Prostate gland (tissue), 2 donors: ENCODE results near the gene ERI3.

ENCODE experiments used
- POLR2A ChIP-seq: fragments of 450-650 bp; IDR thresholded peaks from one replicate; pipeline ENCODE4 v1.6.1; 2016; ENCODE audit warnings: antibody characterized with exemption, mild to moderate bottlenecking
- TF ChIP-seq, protein P1 (sequence below), 4 experiments: fragments of 200-600 bp in 2 of 4; fragments of 450-650 bp in 2 of 4; sonication (generic) in 2 of 4; IDR thresholded peaks; 1 replicate in 3 of 4; 2 replicates in 1 of 4; pipeline ENCODE4 v1.5.1; 2016 to 2019; ENCODE audit warnings: antibody characterized with exemption in 4 of 4, mild to moderate bottlenecking in 2 of 4, moderate library complexity in 2 of 4

DNA sequence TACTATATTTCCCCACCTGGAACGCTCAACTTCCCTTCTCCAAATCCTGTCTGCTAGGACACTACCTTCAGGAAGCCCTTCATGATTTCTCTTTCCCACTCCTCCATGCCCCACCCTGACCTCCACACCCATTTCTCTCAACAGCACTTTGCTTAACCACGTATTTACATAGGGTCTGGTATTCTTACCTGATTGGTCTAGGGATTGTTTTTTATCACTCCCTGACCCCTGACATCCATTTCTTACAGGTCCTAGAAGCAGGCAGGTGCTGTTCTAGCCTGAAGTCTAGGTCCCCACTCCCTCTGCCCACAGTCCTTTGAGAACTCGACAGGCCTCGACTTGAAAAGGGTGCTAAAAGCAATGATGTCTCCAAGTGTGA lies 94.3 kb downstream of the ERI3 start:
- TF ChIP-seq, protein P1, sequence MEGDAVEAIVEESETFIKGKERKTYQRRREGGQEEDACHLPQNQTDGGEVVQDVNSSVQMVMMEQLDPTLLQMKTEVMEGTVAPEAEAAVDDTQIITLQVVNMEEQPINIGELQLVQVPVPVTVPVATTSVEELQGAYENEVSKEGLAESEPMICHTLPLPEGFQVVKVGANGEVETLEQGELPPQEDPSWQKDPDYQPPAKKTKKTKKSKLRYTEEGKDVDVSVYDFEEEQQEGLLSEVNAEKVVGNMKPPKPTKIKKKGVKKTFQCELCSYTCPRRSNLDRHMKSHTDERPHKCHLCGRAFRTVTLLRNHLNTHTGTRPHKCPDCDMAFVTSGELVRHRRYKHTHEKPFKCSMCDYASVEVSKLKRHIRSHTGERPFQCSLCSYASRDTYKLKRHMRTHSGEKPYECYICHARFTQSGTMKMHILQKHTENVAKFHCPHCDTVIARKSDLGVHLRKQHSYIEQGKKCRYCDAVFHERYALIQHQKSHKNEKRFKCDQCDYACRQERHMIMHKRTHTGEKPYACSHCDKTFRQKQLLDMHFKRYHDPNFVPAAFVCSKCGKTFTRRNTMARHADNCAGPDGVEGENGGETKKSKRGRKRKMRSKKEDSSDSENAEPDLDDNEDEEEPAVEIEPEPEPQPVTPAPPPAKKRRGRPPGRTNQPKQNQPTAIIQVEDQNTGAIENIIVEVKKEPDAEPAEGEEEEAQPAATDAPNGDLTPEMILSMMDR (IDR thresholded peaks at IDR 0.05), result no peak
- TF ChIP-seq POLR2A, result no peak
